GM12878 (cell line): ENCODE results near the gene ANKRD13C. TPM values are rescaled to one million over a fixed set of nuclear protein-coding genes. Genes with fewer than 3 reads are reported as not detected.

Experiments
- ATAC-seq: fragments of 200-7000 bp; cut with Tn5 transposase; 3 replicates; pipeline ENCODE4 v1.9.1; 2020; ENCODE audit warnings: mild to moderate bottlenecking, moderate library complexity
- BruUV-seq: library from RNA; stranded (reverse); fragments of 400-500 nt; replicated peaks from 2 replicates; lab custom pipeline; 2021; lab: Mats Ljungman, UMichigan
- CTCF ChIA-PET: fragments of 300-600 bp; sonication (Branson Sonifier 250); formaldehyde crosslinking; extraction: SDS; loops from one replicate; lab custom pipeline; 2021; ENCODE audit warnings: inconsistent platforms; lab: Yijun Ruan, JAX
- POLR2A ChIA-PET: fragments of 350-600 bp; formaldehyde crosslinking; extraction: SDS; loops from one replicate; lab custom pipeline; 2021; ENCODE audit warnings: inconsistent platforms; lab: Charles Lee
- RAD21 ChIA-PET: fragments of 300-600 bp; sonication (Branson Sonifier 250); formaldehyde crosslinking; loops from one replicate; lab custom pipeline; 2023; ENCODE audit warnings: antibody characterized with exemption; ENCODE audit not compliant: unreplicated experiment; lab: Charles Lee
- SMC1A ChIA-PET: fragments of 300-600 bp; sonication (Branson Sonifier 250); formaldehyde crosslinking; loops from one replicate; lab custom pipeline; 2023; ENCODE audit not compliant: unreplicated experiment, uncharacterized antibody; lab: Charles Lee
- DNase-seq: peaks from one replicate; pipeline ENCODE4 v3.0.0-alpha.2; 2011; ENCODE audit warnings: low read depth, low spot score
- FAIRE-seq: peaks from 3 replicates; lab custom pipeline; 2011; peaks lifted over from hg19 to GRCh38; lab: Jason Lieb, UNC
- H2AFZ ChIP-seq: 2 replicates; pipeline ENCODE4 v1.6.0; 2011; ENCODE audit warnings: low read depth, low read length, control low read depth; ENCODE audit not compliant: control insufficient read depth
- H3K27ac ChIP-seq: 2 replicates; pipeline ENCODE4 v1.5.1; 2011; ENCODE audit warnings: control low read depth; ENCODE audit not compliant: control insufficient read depth, insufficient read depth
- H3K27me3 ChIP-seq, 2 experiments: replicated peaks in 1 of 2; 2 replicates each; pipeline versions ENCODE4 v1.6.0 to v1.6.1; 2011; ENCODE audit warnings: low read length in 1 of 2; ENCODE audit not compliant: control insufficient read depth in 2 of 2, insufficient read depth in 2 of 2
- H3K36me3 ChIP-seq, 2 experiments: 2 replicates each; pipeline ENCODE4 v1.5.1; 2011; ENCODE audit warnings: low read length in 1 of 2; ENCODE audit not compliant: control insufficient read depth in 2 of 2, insufficient read depth in 2 of 2
- H3K4me1 ChIP-seq: 2 replicates; pipeline ENCODE4 v1.6.1; 2011; ENCODE audit warnings: mild to moderate bottlenecking, low read length, moderate library complexity, mixed read lengths; ENCODE audit not compliant: control insufficient read depth, insufficient read depth
- H3K4me2 ChIP-seq: 2 replicates; pipeline ENCODE4 v1.6.0; 2011; ENCODE audit warnings: control low read depth; ENCODE audit not compliant: control insufficient read depth, insufficient read depth
- H3K4me3 ChIP-seq: fragments of 200-600 bp; sonication (generic); 2 replicates; pipeline ENCODE4 v1.5.1; 2016
- H3K79me2 ChIP-seq: 2 replicates; pipeline ENCODE4 v1.6.0; 2011; ENCODE audit warnings: low read length; ENCODE audit not compliant: control insufficient read depth, insufficient read depth
- H3K9ac ChIP-seq: 2 replicates; pipeline ENCODE4 v1.8.0; 2011; ENCODE audit warnings: low read length, control low read depth, mixed read lengths; ENCODE audit not compliant: control insufficient read depth, insufficient read depth
- H3K9me3 ChIP-seq: replicated peaks from 3 replicates; pipeline ENCODE4 v1.5.1; 2011; ENCODE audit warnings: mild to moderate bottlenecking, low read length; ENCODE audit not compliant: control insufficient read depth, insufficient read depth
- H4K20me1 ChIP-seq: 2 replicates; pipeline ENCODE4 v1.6.0; 2011; ENCODE audit not compliant: control insufficient read depth, insufficient read depth
- ATF2 ChIP-seq: IDR thresholded peaks from 2 replicates; pipeline ENCODE4 v1.6.1; 2012; ENCODE audit warnings: low read length, inconsistent platforms
- ATF3 ChIP-seq: IDR thresholded peaks from 2 replicates; pipeline ENCODE4 v1.6.1; 2011; ENCODE audit warnings: low read depth, mild to moderate bottlenecking, low read length, moderate library complexity, borderline replicate concordance; ENCODE audit errors: extremely low read depth
- CEBPB ChIP-seq, 2 experiments: fragments of 150-350 bp in 1 of 2; IDR thresholded peaks; 2 replicates each; pipeline ENCODE4 v1.6.1; 2012 to 2014; ENCODE audit warnings: low read depth in 2 of 2, low read length in 2 of 2, borderline replicate concordance in 1 of 2, inconsistent platforms in 1 of 2
- HSF1 ChIP-seq: fragments of 150-350 bp; IDR thresholded peaks from 2 replicates; pipeline ENCODE4 v1.6.1; 2014; ENCODE audit warnings: mild to moderate bottlenecking, low read depth, low read length
- IRF5 ChIP-seq: fragments of 450-650 bp; IDR thresholded peaks from 2 replicates; pipeline ENCODE4 v1.6.1; 2017; ENCODE audit warnings: borderline replicate concordance
- RAD51 ChIP-seq: fragments of 450-650 bp; IDR thresholded peaks from 2 replicates; pipeline ENCODE4 v1.6.1; 2016; ENCODE audit warnings: moderate library complexity, mild to moderate bottlenecking, inconsistent platforms
- RCOR1 ChIP-seq: conservative IDR thresholded peaks from 2 replicates; pipeline ENCODE4 v1.6.1; 2012; ENCODE audit warnings: low read depth, low read length, improper control_type of control experiment
- RELA ChIP-seq: fragments of 450-650 bp; IDR thresholded peaks from 2 replicates; pipeline ENCODE4 v1.8.0; 2014; ENCODE audit warnings: borderline replicate concordance; ENCODE audit not compliant: partially characterized antibody
- SIN3A ChIP-seq: IDR thresholded peaks from 2 replicates; pipeline ENCODE4 v1.6.1; 2012; ENCODE audit warnings: low read depth, low read length, improper control_type of control experiment
- SRF ChIP-seq, 2 experiments: IDR thresholded peaks; 2 replicates each; pipeline ENCODE4 v1.6.1; 2011; ENCODE audit warnings: low read depth in 2 of 2, low read length in 2 of 2, mild to moderate bottlenecking in 1 of 2, moderate library complexity in 1 of 2
- TCF3 ChIP-seq: IDR thresholded peaks from 2 replicates; pipeline ENCODE4 v1.6.1; 2012; ENCODE audit warnings: low read depth, mild to moderate bottlenecking, low read length, borderline replicate concordance; ENCODE audit not compliant: insufficient read depth
- WGBS: methylation state at CpG from one replicate; pipeline ENCODE4 v1.1.6; 2016; ENCODE audit warnings: low lambda C conversion rate; ENCODE audit not compliant: insufficient replicate concordance, insufficient coverage; ENCODE audit errors: missing lambda C conversion rate; 5-methylcytosine and 5-hydroxymethylcytosine counted together
- in situ Hi-C: fragments of 300-500 bp; cut with MboI; formaldehyde crosslinking; loops from 9 replicates; pipeline ENCODE4 v1.14.3; 2018; ENCODE audit warnings: mixed read lengths
- intact Hi-C: fragments of 100-400 bp; cut with micrococcal nuclease; formaldehyde crosslinking; loops from one replicate; pipeline ENCODE4 v1.14.2; 2022; ENCODE audit not compliant: unreplicated experiment
- polyA plus RNA-seq, 11 experiments: library from polyadenylated mRNA; depleted of rRNA in 4 of 11; unstranded in 6 of 11; stranded (reverse) in 5 of 11; fragments of >200 nt; fragmentation: Nextera tagmentation in 4 of 11; fragmentation: Illumina TruSeq in 1 of 11; extraction: Ambion mirVana in 4 of 11; extraction: Trizol in 1 of 11; gene quantifications; 1 replicate in 1 of 11; 2 replicates in 10 of 11; pipeline versions ENCODE4 v1.2.1 to v1.2.3, GENCODE V29; 2011 to 2016; ENCODE audit warnings: inconsistent platforms in 2 of 11, missing spikeins in 2 of 11, low read depth in 1 of 11
- total RNA-seq, 4 experiments: library from RNA; depleted of rRNA in 3 of 4; stranded (reverse); fragments of >200 nt in 3 of 4; fragmentation: Illumina TruSeq in 1 of 4; extraction: Trizol in 1 of 4; gene quantifications; 2 replicates each; pipeline versions ENCODE4 v1.2.1 to v1.2.3, GENCODE V29; 2013 to 2021

Gene ANKRD13C
- total and polyA plus RNA-seq, 10 of the 15 experiments (the other 5 are each of a cell fraction or from before 2014, with no cell fraction given) = 3.7 to 24.4 (median 14.1) TPM

- Histone ChIP-seq H3K4me3 (no peak overlapping the region), H3K36me3 (no peaks in the 10 kb centered on the region), H3K9me3 (no peaks in the 10 kb centered on the region), H3K27me3 (no peaks in the 10 kb centered on the region), H3K4me1 (no peaks in the 10 kb centered on the region), H3K79me2 (no peaks in the 10 kb centered on the region), H3K27ac (no peak overlapping the region), H2AFZ (no peak overlapping the region), H3K9ac (no peak overlapping the region), H3K4me2 (no peak overlapping the region), H4K20me1 (no peaks in the 10 kb centered on the region)
- in situ Hi-C loops (no loop called here), intact Hi-C loops (no loop called here)
- DNase-seq (no peak), FAIRE-seq (no peak), ATAC-seq (no peak)
- no peak for TF ChIP-seq CEBPB (IDR thresholded peaks at IDR 0.05; ENCODE audit: borderline replicate concordance in 1 of 2, low read depth in 2 of 2, low read length in 2 of 2)
- no peak for TF ChIP-seq HSF1
- TF ChIP-seq SIN3A = no peak
- ChIA-PET POLR2A (no interaction called here), CTCF (no interaction called here), RAD21 (no interaction called here), SMC1A (interaction anchor here (1.8 kb wide), 1 partner anchor 14 kb away, joined by 5 read pairs; no protein-coding TSS in a partner anchor)
- no TSS peak for BruUV-seq
- WGBS = 38% methylated on average over 7 of the region's 7 CpGs
Measured at GRCh38 chr1:70397013-70397412, 42.5 kb upstream of the ANKRD13C start.

DNA sequence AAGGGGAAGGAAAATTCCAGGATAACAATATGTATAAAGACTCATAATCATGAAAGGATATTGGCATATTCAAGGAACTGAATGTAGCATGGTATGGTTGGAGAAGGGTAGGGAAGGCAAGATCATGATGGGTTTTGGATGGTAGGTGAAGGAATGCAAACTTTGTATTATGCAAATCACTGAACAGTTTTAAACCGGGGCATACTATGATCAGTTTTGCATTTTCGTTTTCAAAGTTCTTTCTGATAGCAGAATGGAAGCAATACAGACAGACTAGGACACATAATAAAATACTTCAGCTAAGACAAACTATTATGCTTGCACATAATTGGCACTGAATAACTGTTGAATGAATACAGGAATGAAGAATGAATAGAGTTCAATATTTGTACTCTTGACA, 42.1 kb upstream of the ANKRD13C start:
- intact Hi-C loops = no loop called here
- in situ Hi-C loops = no loop called here
- ChIA-PET CTCF (no interaction called here), SMC1A (interaction anchor here (1.8 kb wide), 1 partner anchor 13 kb away, joined by 5 read pairs; no protein-coding TSS in a partner anchor), POLR2A (interaction anchor here (0.6 kb wide), 1 partner anchor 211 kb away, joined by 3 read pairs; no protein-coding TSS in a partner anchor), RAD21 (no interaction called here)
- no peak overlapping the region for H3K9ac ChIP-seq
- no peak overlapping the region for H3K4me3 ChIP-seq
- no peaks in the 10 kb centered on the region for H3K27me3 ChIP-seq
- WGBS = 3% methylated on average over 2 of the region's 2 CpGs
- H3K36me3 ChIP-seq = no peaks in the 10 kb centered on the region
- H3K79me2 ChIP-seq = no peaks in the 10 kb centered on the region
- H3K27ac ChIP-seq = no peak overlapping the region
- ATAC-seq (no peak), DNase-seq (no peak), FAIRE-seq (no peak)
- H3K9me3 ChIP-seq = no peaks in the 10 kb centered on the region
- no peaks in the 10 kb centered on the region for H3K4me1 ChIP-seq
- no peak overlapping the region for H3K4me2 ChIP-seq
- no peak overlapping the region for H2AFZ ChIP-seq
- no peaks in the 10 kb centered on the region for H4K20me1 ChIP-seq
- no TSS peak for BruUV-seq
- TF ChIP-seq RCOR1 (no peak), ATF3 (no peak), SRF (IDR thresholded peaks at IDR 0.05; ENCODE audit: low read depth in 2 of 2, low read length in 2 of 2) (no peak), IRF5 (no peak), RAD51 (no peak), TCF3 (no peak), RELA (no peak), ATF2 (no peak)
